IMR-90 (cell line): Measurements from ENCODE around the gene TBX4. TPM values are rescaled to one million over a fixed set of nuclear protein-coding genes. Genes with fewer than 3 reads are reported as not detected.

ENCODE experiments used
- ELK1 ChIP-seq: fragments of 150-350 bp; IDR thresholded peaks from 2 replicates; pipeline ENCODE4 v1.6.1; 2016; ENCODE audit warnings: low read depth, mild to moderate bottlenecking, low read length, moderate library complexity, borderline replicate concordance
- polyA plus RNA-seq, 3 experiments: library from polyadenylated mRNA; depleted of rRNA; stranded (reverse); fragments of >200 nt; gene quantifications; 2 replicates each; pipeline ENCODE4 v1.2.3, GENCODE V29; 2012; ENCODE audit warnings: low replicate concordance in 1 of 3
- total RNA-seq: library from RNA; depleted of rRNA; stranded (reverse); fragments of >200 nt; gene quantifications from 2 replicates; pipeline ENCODE4 v1.2.3, GENCODE V29; 2012

TBX4 gene
- total and polyA plus RNA-seq, 2 of the 4 experiments (the other 2 are of a cell fraction): 0.05 TPM; not detected in 1

- no peak for TF ChIP-seq ELK1
These were observed 1.3 kb upstream of the TBX4 start (continued) for GRCh38 chr17:61450641-61451537.
